ENCODE measurements around the gene GALNT14. TPM values are rescaled to one million over a fixed set of nuclear protein-coding genes. Genes with fewer than 3 reads are reported as not detected.
"Not testable (repeated sequence)": the region's sequence is repeated elsewhere in the genome, so short reads cannot be mapped to it uniquely, and the experiment has no call there.

Gene GALNT14
- total RNA-seq, 1 donor from 2014 or later: 0.83 TPM

GRCh38 chr2:30911327-30911726 lies 226.9 kb downstream of the GALNT14 start:
- H3K27me3 ChIP-seq (ENCODE audit: low read depth): no peaks in the 10 kb centered on the region
- no peak overlapping the region for H3K27ac ChIP-seq
- no peaks in the 10 kb centered on the region for H3K4me1 ChIP-seq
- H3K4me3 ChIP-seq: no peak overlapping the region
- no peaks in the 10 kb centered on the region for H3K9me3 ChIP-seq
- no peak for DNase-seq
- H3K36me3 ChIP-seq: no peaks in the 10 kb centered on the region
- ATAC-seq: no peak
- TF ChIP-seq CTCF (IDR thresholded peaks at IDR 0.05): no peak
- intact Hi-C loops (cut with DNase I): no loop called here

GRCh38 chr2:30910686-30911085 lies 227.6 kb downstream of the GALNT14 start:
- no peak for ATAC-seq
- intact Hi-C loops (cut with DNase I): no loop called here
- Histone ChIP-seq H3K27ac (no peak overlapping the region), H3K9me3 (no peaks in the 10 kb centered on the region), H3K27me3 (ENCODE audit: low read depth) (no peaks in the 10 kb centered on the region), H3K36me3 (no peaks in the 10 kb centered on the region), H3K4me3 (no peak overlapping the region), H3K4me1 (no peaks in the 10 kb centered on the region)
- no peak for DNase-seq
- no peak for TF ChIP-seq CTCF (IDR thresholded peaks at IDR 0.05)

- H3K4me3 ChIP-seq; H3K9me3 ChIP-seq; H3K4me1 ChIP-seq; ATAC-seq; H3K36me3 ChIP-seq; H3K27ac ChIP-seq; DNase-seq; intact Hi-C loops (cut with DNase I); H3K27me3 ChIP-seq (ENCODE audit: low read depth): not testable (repeated sequence)
Measured at GRCh38 chr2:30904437-30904836, 233.8 kb downstream of the GALNT14 start.

- intact Hi-C loops (cut with DNase I): no loop called here
- Histone ChIP-seq H3K27ac (no peak overlapping the region), H3K9me3 (no peaks in the 10 kb centered on the region), H3K36me3 (no peaks in the 10 kb centered on the region), H3K4me3 (no peak overlapping the region), H3K27me3 (ENCODE audit: low read depth) (no peaks in the 10 kb centered on the region), H3K4me1 (no peaks in the 10 kb centered on the region)
- TF ChIP-seq CTCF (IDR thresholded peaks at IDR 0.05): no peak
- ATAC-seq (no peak), DNase-seq (no peak)
Measured at GRCh38 chr2:30903326-30903725, 234.9 kb downstream of the GALNT14 start.

- Histone ChIP-seq H3K9me3 (no peaks in the 10 kb centered on the region), H3K27ac (no peak overlapping the region), H3K4me1 (no peaks in the 10 kb centered on the region), H3K4me3 (no peak overlapping the region), H3K27me3 (ENCODE audit: low read depth) (no peaks in the 10 kb centered on the region), H3K36me3 (no peaks in the 10 kb centered on the region)
- intact Hi-C loops (cut with DNase I): no loop called here
- no peak for TF ChIP-seq CTCF (IDR thresholded peaks at IDR 0.05)
- ATAC-seq (no peak), DNase-seq (no peak)
Measured at GRCh38 chr2:30900381-30900780, 237.9 kb downstream of the GALNT14 start.

GRCh38 chr2:30899516-30900054 lies 238.7 kb downstream of the GALNT14 start:
- H3K27ac ChIP-seq: no peak overlapping the region
- no peak overlapping the region for H3K4me3 ChIP-seq
- no peaks in the 10 kb centered on the region for H3K36me3 ChIP-seq
- H3K9me3 ChIP-seq: no peaks in the 10 kb centered on the region
- ATAC-seq: no peak
- no peak for TF ChIP-seq CTCF (IDR thresholded peaks at IDR 0.05)
- DNase-seq: no peak
- intact Hi-C loops (cut with DNase I): no loop called here
- no peaks in the 10 kb centered on the region for H3K4me1 ChIP-seq
- H3K27me3 ChIP-seq (ENCODE audit: low read depth): no peaks in the 10 kb centered on the region
